Nephron (organoid): ENCODE results near the gene CGNL1.

Source experiments
- H3K27ac Mint-ChIP-seq, 3 experiments: 2 replicates each; pipeline ENCODE4 v1.8.0; 2020; ENCODE audit warnings: mixed read lengths in 3 of 3, mild to moderate bottlenecking in 2 of 3, moderate library complexity in 1 of 3
- H3K27me3 Mint-ChIP-seq: 2 replicates; pipeline ENCODE4 v1.8.0; 2021; ENCODE audit warnings: low read depth, mild to moderate bottlenecking, moderate library complexity, mixed read lengths
- H3K36me3 Mint-ChIP-seq: 2 replicates; pipeline ENCODE4 v1.8.0; 2020; ENCODE audit warnings: low read depth, mixed read lengths
- H3K4me1 Mint-ChIP-seq: 2 replicates; pipeline ENCODE4 v1.8.0; 2020; ENCODE audit warnings: mixed read lengths
- H3K4me3 Mint-ChIP-seq, 3 experiments: 2 replicates each; pipeline ENCODE4 v1.8.0; 2020; ENCODE audit warnings: mild to moderate bottlenecking in 3 of 3, mixed read lengths in 3 of 3, moderate library complexity in 2 of 3
- H3K9me3 Mint-ChIP-seq: 2 replicates; pipeline ENCODE4 v1.8.0; 2020; ENCODE audit warnings: mixed read lengths
- CTCF ChIP-seq, 3 experiments: fragments of 200-600 bp; sonication (generic); IDR thresholded peaks; one replicate each; pipeline ENCODE4 v1.5.0; 2021; ENCODE audit warnings: antibody characterized with exemption in 3 of 3; ENCODE audit not compliant: unreplicated experiment in 3 of 3

Gene CGNL1

GRCh38 chr15:57410373-57410772 is 34.1 kb downstream of the CGNL1 start:
- no peak for TF ChIP-seq CTCF (IDR thresholded peaks at IDR 0.05; ENCODE audit: unreplicated experiment in 3 of 3)
- H3K27me3 Mint-ChIP-seq = peaks cover 10% of the 10 kb centered on the region
- peaks cover 23% of the 10 kb centered on the region for H3K4me1 Mint-ChIP-seq
- peak overlapping the region in 2 of 3 experiments; percentile 90 for H3K27ac Mint-ChIP-seq
- peaks cover 7% of the 10 kb centered on the region for H3K36me3 Mint-ChIP-seq
- no peak overlapping the region for H3K4me3 Mint-ChIP-seq
- H3K9me3 Mint-ChIP-seq = no peaks in the 10 kb centered on the region

GRCh38 chr15:57411945-57412768 is 35.9 kb downstream of the CGNL1 start:
- Mint-ChIP-seq H3K27ac (peak overlapping the region in 1 of 3 experiments; percentile 27), H3K9me3 (no peaks in the 10 kb centered on the region), H3K4me3 (no peak overlapping the region), H3K36me3 (peaks cover 7% of the 10 kb centered on the region), H3K27me3 (peaks cover 21% of the 10 kb centered on the region), H3K4me1 (peaks cover 8% of the 10 kb centered on the region)
- no peak for TF ChIP-seq CTCF (IDR thresholded peaks at IDR 0.05; ENCODE audit: unreplicated experiment in 3 of 3)

GRCh38 chr15:57415602-57416001 is 39.3 kb downstream of the CGNL1 start:
- Mint-ChIP-seq H3K27ac (no peak overlapping the region), H3K4me3 (no peak overlapping the region), H3K4me1 (peaks cover 3% of the 10 kb centered on the region), H3K36me3 (no peaks in the 10 kb centered on the region), H3K9me3 (no peaks in the 10 kb centered on the region), H3K27me3 (peaks cover 21% of the 10 kb centered on the region)
- no peak for TF ChIP-seq CTCF (IDR thresholded peaks at IDR 0.05; ENCODE audit: unreplicated experiment in 3 of 3)

- Mint-ChIP-seq H3K27ac (no peak overlapping the region), H3K27me3 (peaks cover 14% of the 10 kb centered on the region), H3K36me3 (no peaks in the 10 kb centered on the region), H3K4me3 (no peak overlapping the region), H3K4me1 (peaks cover 19% of the 10 kb centered on the region), H3K9me3 (no peaks in the 10 kb centered on the region)
- no peak for TF ChIP-seq CTCF (IDR thresholded peaks at IDR 0.05; ENCODE audit: unreplicated experiment in 3 of 3)
Measured at GRCh38 chr15:57418635-57419034, 42.3 kb downstream of the CGNL1 start.

- Mint-ChIP-seq H3K27me3 (peaks cover 11% of the 10 kb centered on the region), H3K27ac (no peak overlapping the region), H3K4me1 (peaks cover 26% of the 10 kb centered on the region), H3K9me3 (no peaks in the 10 kb centered on the region), H3K36me3 (no peaks in the 10 kb centered on the region), H3K4me3 (no peak overlapping the region)
- no peak for TF ChIP-seq CTCF (IDR thresholded peaks at IDR 0.05; ENCODE audit: unreplicated experiment in 3 of 3)
Measured at GRCh38 chr15:57419335-57419734, 43.0 kb downstream of the CGNL1 start.

GRCh38 chr15:57421110-57421509 is 44.8 kb downstream of the CGNL1 start:
- no peak for TF ChIP-seq CTCF (IDR thresholded peaks at IDR 0.05; ENCODE audit: unreplicated experiment in 3 of 3)
- peaks cover 28% of the 10 kb centered on the region for H3K4me1 Mint-ChIP-seq
- H3K36me3 Mint-ChIP-seq = no peaks in the 10 kb centered on the region
- H3K27me3 Mint-ChIP-seq = peaks cover 4% of the 10 kb centered on the region
- H3K27ac Mint-ChIP-seq = peak overlapping the region; percentile 81 to 91 (median 89)
- no peak overlapping the region for H3K4me3 Mint-ChIP-seq
- H3K9me3 Mint-ChIP-seq = no peaks in the 10 kb centered on the region
